ENCODE results near the gene ZP1. TPM values are rescaled to one million over a fixed set of nuclear protein-coding genes. Genes with fewer than 3 reads are reported as not detected.

Gene ZP1
- total and polyA plus RNA-seq, 10 donors: 0.05 to 0.07 TPM; not detected in 8

DNA sequence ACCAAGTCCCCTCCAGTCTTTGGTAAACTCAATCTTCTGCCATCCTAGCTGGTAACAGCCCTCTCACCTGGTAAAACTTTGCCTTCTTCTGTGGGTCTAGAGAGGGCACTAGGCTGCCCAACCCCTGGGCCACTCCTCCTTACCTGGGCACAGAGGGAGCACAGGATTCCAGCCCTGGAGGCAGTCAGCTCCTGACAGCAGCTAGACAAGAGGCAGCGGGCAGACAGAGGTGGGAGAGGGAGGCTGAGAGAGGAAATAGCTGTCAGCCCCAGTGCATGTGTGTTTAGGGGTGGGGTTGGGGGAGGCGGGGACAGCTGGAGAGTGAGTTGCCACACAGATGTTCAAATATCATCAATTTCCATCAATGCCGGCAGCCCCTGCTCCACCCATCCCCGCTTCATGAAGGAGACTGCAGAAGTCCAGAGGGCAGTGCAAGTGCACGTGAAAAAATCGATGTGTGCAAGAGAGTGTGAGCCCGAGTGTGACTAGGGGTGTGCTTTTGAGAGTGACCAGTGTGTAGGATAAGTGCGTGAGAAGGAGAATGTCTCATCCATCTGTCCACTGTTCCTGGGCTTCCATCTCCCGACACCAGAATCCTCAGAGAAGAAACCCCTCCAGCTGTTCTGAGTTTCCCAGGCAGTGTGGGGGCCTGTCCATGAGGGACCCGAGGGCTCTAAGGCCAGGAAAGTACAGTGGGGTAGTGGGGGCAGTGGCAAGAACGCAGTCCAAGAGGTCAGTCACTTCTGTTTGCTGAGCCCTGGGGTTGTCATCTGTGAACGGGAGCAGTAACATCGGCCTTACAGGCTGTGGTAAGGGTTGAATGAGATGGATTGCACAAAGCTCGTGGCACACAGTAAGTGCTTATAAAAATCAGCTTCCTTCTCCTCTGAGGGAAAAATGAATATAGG is 11.4 kb upstream of the ZP1 start, which contains the start of gene PTGDR2:
TSS of gene PTGDR2 (minus strand) at position 225 of the 908 bp plus-strand sequence. CDS start 2,228 bp downstream, outside the sequence.
- WGBS, 5 donors: 38 to 54% (median 43%) methylated on average over 14 of the region's 14 CpGs
- Histone ChIP-seq H3K4me1 (peaks cover 0 to 12% (median 4%) of the 10 kb centered on the region in 6 donors), H3K27ac (no peak within 1 kb of the TSS), H3K36me3 (peaks cover 0 to 29% (median 19%) of the 10 kb centered on the region in 6 donors), H3K4me3 (no peak within 1 kb of the TSS), H3K27me3 (replicated peaks in 1 of 7) (peaks cover 0 to 2% (median 0%) of the 10 kb centered on the region in 7 donors), H3K9me3 (no peaks in the 10 kb centered on the region)
- peak; percentile 38 for DNase-seq
- intact Hi-C loops (cut with DNase I; ENCODE audit: low total_unique reads): no loop called here
- TF ChIP-seq POLR2A (IDR thresholded peaks at IDR 0.05): no peak
- TF ChIP-seq POLR2AphosphoS5 (IDR thresholded peaks at IDR 0.05): no peak
- TF ChIP-seq, protein P1, sequence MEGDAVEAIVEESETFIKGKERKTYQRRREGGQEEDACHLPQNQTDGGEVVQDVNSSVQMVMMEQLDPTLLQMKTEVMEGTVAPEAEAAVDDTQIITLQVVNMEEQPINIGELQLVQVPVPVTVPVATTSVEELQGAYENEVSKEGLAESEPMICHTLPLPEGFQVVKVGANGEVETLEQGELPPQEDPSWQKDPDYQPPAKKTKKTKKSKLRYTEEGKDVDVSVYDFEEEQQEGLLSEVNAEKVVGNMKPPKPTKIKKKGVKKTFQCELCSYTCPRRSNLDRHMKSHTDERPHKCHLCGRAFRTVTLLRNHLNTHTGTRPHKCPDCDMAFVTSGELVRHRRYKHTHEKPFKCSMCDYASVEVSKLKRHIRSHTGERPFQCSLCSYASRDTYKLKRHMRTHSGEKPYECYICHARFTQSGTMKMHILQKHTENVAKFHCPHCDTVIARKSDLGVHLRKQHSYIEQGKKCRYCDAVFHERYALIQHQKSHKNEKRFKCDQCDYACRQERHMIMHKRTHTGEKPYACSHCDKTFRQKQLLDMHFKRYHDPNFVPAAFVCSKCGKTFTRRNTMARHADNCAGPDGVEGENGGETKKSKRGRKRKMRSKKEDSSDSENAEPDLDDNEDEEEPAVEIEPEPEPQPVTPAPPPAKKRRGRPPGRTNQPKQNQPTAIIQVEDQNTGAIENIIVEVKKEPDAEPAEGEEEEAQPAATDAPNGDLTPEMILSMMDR (IDR thresholded peaks at IDR 0.05 in 8 of 11, conservative IDR thresholded peaks at IDR 0.05 in 3 of 11): no peak

DNA sequence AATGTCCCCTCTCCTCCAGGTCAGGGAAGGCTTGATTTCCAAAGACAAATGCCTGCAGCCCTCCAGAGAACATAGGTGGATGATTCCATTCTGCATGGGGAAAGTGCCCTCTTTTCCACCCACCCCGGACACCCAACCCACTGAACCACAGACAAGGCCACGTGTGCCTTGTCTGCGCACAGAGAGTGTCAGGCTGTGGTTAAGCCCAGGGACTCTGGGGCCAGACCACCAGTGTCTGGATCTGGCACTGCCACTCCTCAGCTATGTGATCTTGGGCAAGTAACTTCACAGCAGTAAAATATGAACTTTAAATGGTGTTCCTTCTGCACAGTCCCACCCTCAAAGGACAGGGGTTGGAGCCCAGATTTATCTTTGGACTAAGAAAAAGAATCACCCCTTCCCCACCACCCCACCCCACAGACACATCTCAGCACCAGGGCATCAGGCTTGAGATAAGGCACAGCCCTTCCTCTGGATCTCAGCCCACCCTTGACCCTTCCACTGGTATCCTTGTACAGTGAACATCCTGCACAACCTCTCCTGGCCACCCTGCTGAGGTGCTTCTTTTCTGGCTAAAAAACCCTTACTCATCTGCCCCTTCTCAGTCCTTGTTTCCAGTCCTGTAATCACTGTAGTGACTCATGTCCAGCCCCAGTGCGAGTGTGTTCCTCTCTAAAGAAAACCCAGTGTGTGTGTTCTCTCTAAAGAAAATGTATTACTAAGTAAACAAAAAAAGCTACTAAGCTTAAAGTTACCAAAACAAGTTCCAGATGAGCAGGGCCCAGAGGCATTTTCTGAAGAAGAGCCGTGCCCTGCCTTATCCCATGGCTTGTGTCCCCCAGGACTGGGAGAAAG is 9.7 kb upstream of the ZP1 start:
- H3K9me3 ChIP-seq: no peaks in the 10 kb centered on the region
- TF ChIP-seq, protein P1 (IDR thresholded peaks at IDR 0.05 in 8 of 11, conservative IDR thresholded peaks at IDR 0.05 in 3 of 11): no peak
- no peak for TF ChIP-seq POLR2A (IDR thresholded peaks at IDR 0.05)
- no peak for TF ChIP-seq POLR2AphosphoS5 (IDR thresholded peaks at IDR 0.05)
- no peak overlapping the region for H3K27ac ChIP-seq
- no peak overlapping the region for H3K4me3 ChIP-seq
- peaks cover 0 to 12% (median 4%) of the 10 kb centered on the region in 6 donors for H3K4me1 ChIP-seq
- DNase-seq: peak; percentile 32
- intact Hi-C loops (cut with DNase I; ENCODE audit: low total_unique reads): no loop called here
- WGBS, 5 donors: 61 to 73% (median 70%) methylated on average over 5 of the region's 5 CpGs
- peaks cover 0 to 13% (median 4%) of the 10 kb centered on the region in 6 donors for H3K36me3 ChIP-seq
- peaks cover 0 to 7% (median 0%) of the 10 kb centered on the region in 7 donors for H3K27me3 ChIP-seq (replicated peaks in 1 of 7)

- no peak overlapping the region for H3K27ac ChIP-seq
- WGBS, 5 donors: 76 to 83% (median 82%) methylated on average over 8 of the region's 8 CpGs
- no peaks in the 10 kb centered on the region for H3K9me3 ChIP-seq
- H3K36me3 ChIP-seq: peaks cover 0 to 6% (median 1%) of the 10 kb centered on the region in 6 donors
- no peak for TF ChIP-seq POLR2AphosphoS5 (IDR thresholded peaks at IDR 0.05)
- TF ChIP-seq, protein P1 (IDR thresholded peaks at IDR 0.05 in 8 of 11, conservative IDR thresholded peaks at IDR 0.05 in 3 of 11): no peak
- no peak for TF ChIP-seq POLR2A (IDR thresholded peaks at IDR 0.05)
- peaks cover 0 to 12% (median 4%) of the 10 kb centered on the region in 6 donors for H3K4me1 ChIP-seq
- H3K4me3 ChIP-seq: no peak overlapping the region
- intact Hi-C loops (cut with DNase I; ENCODE audit: low total_unique reads): no loop called here
- peak; percentile 11 for DNase-seq
- peaks cover 0 to 7% (median 0%) of the 10 kb centered on the region in 7 donors for H3K27me3 ChIP-seq (replicated peaks in 1 of 7)
Measured at GRCh38 chr11:60858236-60858635, 9.1 kb upstream of the ZP1 start.

All from spleen (tissue), 11 donors.